Measurements from ENCODE around the gene KCNG1.
"Not testable (repeated sequence)": the region's sequence is repeated elsewhere in the genome, so short reads cannot be mapped to it uniquely, and the experiment has no call there.

DNA sequence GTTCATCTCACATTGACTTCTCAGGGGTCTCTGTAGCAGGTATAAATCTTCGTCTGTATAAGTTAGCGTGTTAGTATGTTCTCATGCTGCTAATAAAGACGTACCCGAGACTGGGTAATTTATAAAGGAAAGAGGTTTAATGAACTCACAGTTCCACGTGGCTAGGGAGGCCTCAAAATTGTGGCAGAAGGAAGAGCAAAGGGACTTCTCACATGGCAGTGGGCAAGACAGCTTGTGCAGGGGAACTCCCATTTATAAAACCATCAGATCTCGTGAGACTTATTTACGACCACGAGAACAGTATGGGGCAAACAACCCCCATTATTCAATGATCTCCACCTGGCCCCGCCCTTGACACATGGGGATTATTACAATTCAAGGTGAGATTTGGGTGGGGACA is 22.6 kb upstream of the KCNG1 start:
- TF ChIP-seq BRCA1 (IDR thresholded peaks at IDR 0.05; ENCODE audit: low read depth, low read length); CEBPB (IDR thresholded peaks at IDR 0.05; ENCODE audit: low read depth, low read length); RBBP5 (IDR thresholded peaks at IDR 0.05; ENCODE audit: borderline replicate concordance, low read depth, low read length); POLR2AphosphoS5 (IDR thresholded peaks at IDR 0.05; ENCODE audit: low read depth, low read length): not testable (repeated sequence)
- TF ChIP-seq, protein P1, sequence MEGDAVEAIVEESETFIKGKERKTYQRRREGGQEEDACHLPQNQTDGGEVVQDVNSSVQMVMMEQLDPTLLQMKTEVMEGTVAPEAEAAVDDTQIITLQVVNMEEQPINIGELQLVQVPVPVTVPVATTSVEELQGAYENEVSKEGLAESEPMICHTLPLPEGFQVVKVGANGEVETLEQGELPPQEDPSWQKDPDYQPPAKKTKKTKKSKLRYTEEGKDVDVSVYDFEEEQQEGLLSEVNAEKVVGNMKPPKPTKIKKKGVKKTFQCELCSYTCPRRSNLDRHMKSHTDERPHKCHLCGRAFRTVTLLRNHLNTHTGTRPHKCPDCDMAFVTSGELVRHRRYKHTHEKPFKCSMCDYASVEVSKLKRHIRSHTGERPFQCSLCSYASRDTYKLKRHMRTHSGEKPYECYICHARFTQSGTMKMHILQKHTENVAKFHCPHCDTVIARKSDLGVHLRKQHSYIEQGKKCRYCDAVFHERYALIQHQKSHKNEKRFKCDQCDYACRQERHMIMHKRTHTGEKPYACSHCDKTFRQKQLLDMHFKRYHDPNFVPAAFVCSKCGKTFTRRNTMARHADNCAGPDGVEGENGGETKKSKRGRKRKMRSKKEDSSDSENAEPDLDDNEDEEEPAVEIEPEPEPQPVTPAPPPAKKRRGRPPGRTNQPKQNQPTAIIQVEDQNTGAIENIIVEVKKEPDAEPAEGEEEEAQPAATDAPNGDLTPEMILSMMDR (IDR thresholded peaks at IDR 0.05; ENCODE audit: control extremely low read depth in 1 of 3, insufficient read depth in 1 of 3, low read depth in 1 of 3, low read length in 3 of 3): not testable (repeated sequence)
- TF ChIP-seq, protein P2, sequence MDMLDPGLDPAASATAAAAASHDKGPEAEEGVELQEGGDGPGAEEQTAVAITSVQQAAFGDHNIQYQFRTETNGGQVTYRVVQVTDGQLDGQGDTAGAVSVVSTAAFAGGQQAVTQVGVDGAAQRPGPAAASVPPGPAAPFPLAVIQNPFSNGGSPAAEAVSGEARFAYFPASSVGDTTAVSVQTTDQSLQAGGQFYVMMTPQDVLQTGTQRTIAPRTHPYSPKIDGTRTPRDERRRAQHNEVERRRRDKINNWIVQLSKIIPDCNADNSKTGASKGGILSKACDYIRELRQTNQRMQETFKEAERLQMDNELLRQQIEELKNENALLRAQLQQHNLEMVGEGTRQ (IDR thresholded peaks at IDR 0.05; ENCODE audit: low read length): not testable (repeated sequence)

Data from H1 (cell line).